GM23338 (cell line): ENCODE measurements around the gene RUNDC3A. TPM values are rescaled to one million over a fixed set of nuclear protein-coding genes. Genes with fewer than 3 reads are reported as not detected.

Experiments used
- ATAC-seq: fragments of 200-7000 bp; cut with Tn5 transposase; 3 replicates; pipeline ENCODE4 v1.9.1; 2020
- DNase-seq: peaks from one replicate; pipeline ENCODE4 v3.0.0-alpha.2; 2015; ENCODE audit warnings: low spot score
- H2AFZ ChIP-seq: fragments of 200-600 bp; sonication (generic); 2 replicates; pipeline ENCODE4 v1.8.0; 2016; ENCODE audit warnings: antibody characterized with exemption, mild to moderate bottlenecking, moderate library complexity
- H3F3A ChIP-seq: fragments of 200-600 bp; sonication (generic); replicated peaks from 2 replicates; pipeline ENCODE4 v1.8.0; 2017; ENCODE audit warnings: antibody characterized with exemption, mixed run types, low read depth
- H3K27ac ChIP-seq: fragments of 200-600 bp; sonication (generic); 2 replicates; pipeline ENCODE4 v1.6.1; 2016; ENCODE audit warnings: low read depth
- H3K27me3 ChIP-seq: fragments of 200-600 bp; sonication (generic); 2 replicates; pipeline ENCODE4 v1.8.0; 2016; ENCODE audit warnings: mild to moderate bottlenecking, mixed run types, moderate library complexity; ENCODE audit not compliant: insufficient read depth
- H3K36me3 ChIP-seq: fragments of 200-600 bp; sonication (generic); 2 replicates; pipeline ENCODE4 v1.8.0; 2016; ENCODE audit warnings: mild to moderate bottlenecking; ENCODE audit not compliant: insufficient read depth
- H3K4me1 ChIP-seq: fragments of 200-600 bp; sonication (generic); 2 replicates; pipeline ENCODE4 v1.8.0; 2016; ENCODE audit warnings: mild to moderate bottlenecking, moderate library complexity; ENCODE audit not compliant: insufficient read depth
- H3K4me2 ChIP-seq: fragments of 200-600 bp; sonication (generic); 2 replicates; pipeline ENCODE4 v1.7.1; 2017; ENCODE audit warnings: mixed run types
- H3K4me3 ChIP-seq: fragments of 200-600 bp; sonication (generic); 2 replicates; pipeline ENCODE4 v1.6.1; 2016; ENCODE audit warnings: mixed run types
- H3K79me2 ChIP-seq: fragments of 200-600 bp; sonication (generic); replicated peaks from 2 replicates; pipeline ENCODE4 v1.8.0; 2017; ENCODE audit warnings: mild to moderate bottlenecking; ENCODE audit not compliant: insufficient read depth
- H3K9me2 ChIP-seq: fragments of 200-600 bp; sonication (generic); 2 replicates; pipeline ENCODE4 v1.8.0; 2017; ENCODE audit not compliant: insufficient read depth
- H4K20me1 ChIP-seq: fragments of 200-600 bp; sonication (generic); replicated peaks from 2 replicates; pipeline ENCODE4 v1.8.0; 2017; ENCODE audit warnings: mild to moderate bottlenecking; ENCODE audit not compliant: insufficient read depth
- H3K27ac Mint-ChIP-seq: 2 replicates; pipeline ENCODE4 v1.8.0; 2020; ENCODE audit warnings: inconsistent platforms, mild to moderate bottlenecking, moderate library complexity, mixed read lengths
- H3K27me3 Mint-ChIP-seq: 3 replicates; pipeline ENCODE4 v1.8.0; 2022; ENCODE audit warnings: low read depth, mild to moderate bottlenecking, moderate library complexity, mixed read lengths, inconsistent platforms; ENCODE audit not compliant: insufficient read depth, poor library complexity
- H3K36me3 Mint-ChIP-seq: 3 replicates; pipeline ENCODE4 v1.8.0; 2021; ENCODE audit warnings: low read depth, mild to moderate bottlenecking, inconsistent platforms, moderate library complexity, mixed read lengths
- H3K4me1 Mint-ChIP-seq: 3 replicates; pipeline ENCODE4 v1.8.0; 2020; ENCODE audit warnings: mild to moderate bottlenecking, inconsistent platforms, mixed read lengths
- H3K4me3 Mint-ChIP-seq: 3 replicates; pipeline ENCODE4 v1.8.0; 2021; ENCODE audit warnings: moderate library complexity, mild to moderate bottlenecking, inconsistent platforms, mixed read lengths
- H3K9me3 Mint-ChIP-seq: 3 replicates; pipeline ENCODE4 v1.8.0; 2020; ENCODE audit warnings: moderate library complexity, mild to moderate bottlenecking, inconsistent platforms, mixed read lengths
- EZH2phosphoT487 ChIP-seq: fragments of 200-600 bp; sonication (generic); IDR thresholded peaks from one replicate; pipeline ENCODE4 v1.8.1; 2018; ENCODE audit warnings: antibody characterized with exemption; ENCODE audit not compliant: unreplicated experiment
- JUNB ChIP-seq: IDR thresholded peaks from one replicate; pipeline ENCODE4 v1.6.1; 2016; ENCODE audit warnings: antibody characterized with exemption; ENCODE audit not compliant: unreplicated experiment
- NANOG ChIP-seq: IDR thresholded peaks from 2 replicates; pipeline ENCODE4 v1.6.1; 2016; ENCODE audit warnings: antibody characterized with exemption, borderline replicate concordance
- POLR2AphosphoS5 ChIP-seq: IDR thresholded peaks from 2 replicates; pipeline ENCODE4 v1.6.1; 2016; ENCODE audit warnings: antibody characterized with exemption, low read depth
- ZNF114 ChIP-seq: fragments of 250-450 bp; sonication (Bioruptor Pico); IDR thresholded peaks from 2 replicates; pipeline ENCODE4 v1.5.0; 2020; ENCODE audit warnings: mild to moderate bottlenecking, moderate library complexity
- ZNF331 ChIP-seq: fragments of 250-450 bp; sonication (Bioruptor Pico); IDR thresholded peaks from 2 replicates; pipeline ENCODE4 v1.5.0; 2020; ENCODE audit warnings: low read depth, mild to moderate bottlenecking, moderate library complexity
- polyA plus RNA-seq: library from polyadenylated mRNA; unstranded; fragments of >200 nt; fragmentation: Nextera tagmentation; extraction: Ambion mirVana; gene quantifications from 2 replicates; pipeline ENCODE4 v1.2.1, GENCODE V29; 2016
- total RNA-seq: library from RNA; depleted of rRNA; stranded (reverse); fragments of >200 nt; shearing (Covaris generic); gene quantifications from 2 replicates; pipeline ENCODE4 v1.2.3, GENCODE V29; 2014
- TF ChIP-seq, protein P1 (sequence below): IDR thresholded peaks from 2 replicates; pipeline ENCODE4 v1.6.1; 2016; ENCODE audit warnings: antibody characterized with exemption
- TF ChIP-seq, protein P2 (sequence below), 2 experiments: fragments of 200-600 bp in 1 of 2; sonication (generic) in 1 of 2; conservative IDR thresholded peaks; 2 replicates each; pipeline versions ENCODE4 v1.5.1 to v1.6.1; 2016 to 2017; ENCODE audit warnings: antibody characterized with exemption in 2 of 2, low read depth in 2 of 2, mild to moderate bottlenecking in 2 of 2, moderate library complexity in 1 of 2
- TF ChIP-seq, protein P3 (sequence below): IDR thresholded peaks from one replicate; pipeline ENCODE4 v1.6.1; 2018; ENCODE audit warnings: antibody characterized with exemption; ENCODE audit not compliant: unreplicated experiment

Gene RUNDC3A
- total and polyA plus RNA-seq, 2 experiments from 2014 or later = 3.7 to 5.5 TPM

DNA sequence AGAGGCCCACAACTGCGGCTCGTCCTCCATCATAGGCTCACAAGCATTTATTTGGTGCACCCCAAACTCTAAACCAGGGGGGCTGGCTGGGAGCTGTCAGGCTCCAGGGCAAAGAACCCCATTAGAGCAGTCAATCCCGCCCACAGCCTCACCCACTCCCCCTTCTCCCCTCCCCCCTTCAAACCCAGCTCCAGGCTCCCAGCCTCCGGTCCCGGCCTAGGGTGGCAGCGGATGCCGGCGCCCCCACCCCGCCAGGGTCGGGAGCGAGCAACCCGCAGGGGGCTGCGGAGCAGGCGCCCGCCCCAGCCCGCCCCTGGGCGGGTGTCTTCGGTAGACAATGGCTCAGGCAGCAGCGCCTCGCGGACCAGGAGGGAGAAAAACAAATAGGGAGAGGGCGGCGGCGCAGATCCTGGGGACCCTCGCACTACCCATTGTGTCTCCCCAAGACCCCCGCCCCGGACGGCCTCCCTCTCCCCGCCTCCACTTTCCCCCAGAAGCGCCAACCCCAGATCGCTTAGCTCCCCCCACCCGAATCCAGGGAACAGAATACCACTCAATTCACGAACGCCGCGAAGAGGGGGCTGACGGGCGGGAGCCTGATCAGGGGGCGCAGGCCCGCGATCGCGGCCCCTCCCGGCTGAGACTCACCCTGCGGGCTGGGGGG, 54.7 kb downstream of the RUNDC3A start:
- H3K79me2 ChIP-seq = no peaks in the 10 kb centered on the region
- peak overlapping the region; percentile 87 for H3K4me2 ChIP-seq
- TF ChIP-seq, protein P1, sequence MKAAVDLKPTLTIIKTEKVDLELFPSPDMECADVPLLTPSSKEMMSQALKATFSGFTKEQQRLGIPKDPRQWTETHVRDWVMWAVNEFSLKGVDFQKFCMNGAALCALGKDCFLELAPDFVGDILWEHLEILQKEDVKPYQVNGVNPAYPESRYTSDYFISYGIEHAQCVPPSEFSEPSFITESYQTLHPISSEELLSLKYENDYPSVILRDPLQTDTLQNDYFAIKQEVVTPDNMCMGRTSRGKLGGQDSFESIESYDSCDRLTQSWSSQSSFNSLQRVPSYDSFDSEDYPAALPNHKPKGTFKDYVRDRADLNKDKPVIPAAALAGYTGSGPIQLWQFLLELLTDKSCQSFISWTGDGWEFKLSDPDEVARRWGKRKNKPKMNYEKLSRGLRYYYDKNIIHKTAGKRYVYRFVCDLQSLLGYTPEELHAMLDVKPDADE = no peak
- TF ChIP-seq JUNB (no peak), ZNF331 (CRISPR knock-in tag) (no peak)
- H3F3A ChIP-seq = 0 out of 2 replicates have a peak, but pooled peaks cover 10% of the 10 kb centered on the region
- H3K27ac ChIP-seq = no peak overlapping the region
- no peak overlapping the region for H3K27ac Mint-ChIP-seq
- ATAC-seq = peak; percentile 37
- H3K27me3 ChIP-seq = peaks cover 17% of the 10 kb centered on the region; the same call in 1 of the 2 replicates
- H2AFZ ChIP-seq = peak overlapping the region; percentile 80
- H3K4me3 ChIP-seq = peak overlapping the region; percentile 88
- peaks cover 21% of the 10 kb centered on the region for H3K27me3 Mint-ChIP-seq
- no peaks in the 10 kb centered on the region for H3K9me3 Mint-ChIP-seq
- no peaks in the 10 kb centered on the region for H3K9me2 ChIP-seq
- H4K20me1 ChIP-seq = peaks cover 19% of the 10 kb centered on the region
- peaks cover 33% of the 10 kb centered on the region for H3K4me1 Mint-ChIP-seq
- H3K4me3 Mint-ChIP-seq = peak overlapping the region; percentile 82
- peak; percentile 53 for DNase-seq
- no peaks in the 10 kb centered on the region for H3K36me3 ChIP-seq
- peaks cover 4% of the 10 kb centered on the region; the same call in 1 of the 3 replicates for H3K36me3 Mint-ChIP-seq
- peaks cover 26% of the 10 kb centered on the region for H3K4me1 ChIP-seq

DNA sequence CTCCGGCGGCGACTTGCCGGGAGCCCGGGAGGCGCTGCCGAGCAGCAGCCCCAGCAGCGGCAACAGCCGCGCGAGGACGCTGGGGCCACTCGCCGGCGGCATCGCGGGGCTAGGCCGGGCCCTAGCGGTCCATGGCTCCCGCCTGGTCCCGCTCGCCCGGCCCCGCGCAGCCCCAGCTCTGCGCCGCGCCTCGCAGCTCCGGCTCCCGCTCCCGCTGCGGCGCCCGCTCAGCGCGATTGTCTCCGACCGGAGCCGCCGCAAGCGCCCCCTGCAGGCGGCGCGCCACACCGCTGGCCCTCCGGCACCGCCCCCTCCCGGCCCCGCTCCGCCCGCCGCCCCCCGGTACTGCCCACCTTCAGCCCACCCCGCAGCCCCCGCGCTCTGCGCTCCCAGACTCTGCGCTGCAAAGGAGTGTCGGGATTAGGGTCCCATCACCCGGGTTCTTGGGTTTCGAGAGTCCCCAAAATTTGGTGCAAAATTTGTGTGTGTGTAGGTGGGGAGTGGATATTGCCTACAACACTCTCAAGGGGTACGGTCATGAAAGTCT, 55.3 kb downstream of the RUNDC3A start, which contains the start of gene FAM171A2:
TSS of gene FAM171A2 (minus strand) at position 241 of the 547 bp plus-strand sequence. CDS start at position 102, 139 bp downstream.
- Histone ChIP-seq H2AFZ (peak within 1 kb of the TSS; percentile 95), H3K79me2 (no peaks in the 10 kb centered on the region), H3K27ac (no peak within 1 kb of the TSS), H4K20me1 (peaks cover 19% of the 10 kb centered on the region), H3K4me3 (peak within 1 kb of the TSS; percentile 88), H3K36me3 (no peaks in the 10 kb centered on the region), H3K9me2 (no peaks in the 10 kb centered on the region), H3K4me1 (peaks cover 26% of the 10 kb centered on the region), H3F3A (0 out of 2 replicates have a peak, but pooled peaks cover 10% of the 10 kb centered on the region), H3K4me2 (peak within 1 kb of the TSS; percentile 88), H3K27me3 (peaks cover 17% of the 10 kb centered on the region; the same call in 1 of the 2 replicates)
- peaks cover 4% of the 10 kb centered on the region; the same call in 1 of the 3 replicates for H3K36me3 Mint-ChIP-seq
- no peaks in the 10 kb centered on the region for H3K9me3 Mint-ChIP-seq
- peak; percentile 80 for ATAC-seq
- H3K4me3 Mint-ChIP-seq = peak within 1 kb of the TSS; percentile 83
- peaks cover 33% of the 10 kb centered on the region for H3K4me1 Mint-ChIP-seq
- peak; percentile 85 for DNase-seq
- peaks cover 25% of the 10 kb centered on the region for H3K27me3 Mint-ChIP-seq
- H3K27ac Mint-ChIP-seq = no peak within 1 kb of the TSS
- TF ChIP-seq, protein P2, sequence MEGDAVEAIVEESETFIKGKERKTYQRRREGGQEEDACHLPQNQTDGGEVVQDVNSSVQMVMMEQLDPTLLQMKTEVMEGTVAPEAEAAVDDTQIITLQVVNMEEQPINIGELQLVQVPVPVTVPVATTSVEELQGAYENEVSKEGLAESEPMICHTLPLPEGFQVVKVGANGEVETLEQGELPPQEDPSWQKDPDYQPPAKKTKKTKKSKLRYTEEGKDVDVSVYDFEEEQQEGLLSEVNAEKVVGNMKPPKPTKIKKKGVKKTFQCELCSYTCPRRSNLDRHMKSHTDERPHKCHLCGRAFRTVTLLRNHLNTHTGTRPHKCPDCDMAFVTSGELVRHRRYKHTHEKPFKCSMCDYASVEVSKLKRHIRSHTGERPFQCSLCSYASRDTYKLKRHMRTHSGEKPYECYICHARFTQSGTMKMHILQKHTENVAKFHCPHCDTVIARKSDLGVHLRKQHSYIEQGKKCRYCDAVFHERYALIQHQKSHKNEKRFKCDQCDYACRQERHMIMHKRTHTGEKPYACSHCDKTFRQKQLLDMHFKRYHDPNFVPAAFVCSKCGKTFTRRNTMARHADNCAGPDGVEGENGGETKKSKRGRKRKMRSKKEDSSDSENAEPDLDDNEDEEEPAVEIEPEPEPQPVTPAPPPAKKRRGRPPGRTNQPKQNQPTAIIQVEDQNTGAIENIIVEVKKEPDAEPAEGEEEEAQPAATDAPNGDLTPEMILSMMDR (conservative IDR thresholded peaks at IDR 0.05; ENCODE audit: low read depth in 2 of 2) = peak in 1 of 2 experiments; percentile 65; a peak in 2 of 4 replicates
- no peak for TF ChIP-seq EZH2phosphoT487
- TF ChIP-seq, protein P3, sequence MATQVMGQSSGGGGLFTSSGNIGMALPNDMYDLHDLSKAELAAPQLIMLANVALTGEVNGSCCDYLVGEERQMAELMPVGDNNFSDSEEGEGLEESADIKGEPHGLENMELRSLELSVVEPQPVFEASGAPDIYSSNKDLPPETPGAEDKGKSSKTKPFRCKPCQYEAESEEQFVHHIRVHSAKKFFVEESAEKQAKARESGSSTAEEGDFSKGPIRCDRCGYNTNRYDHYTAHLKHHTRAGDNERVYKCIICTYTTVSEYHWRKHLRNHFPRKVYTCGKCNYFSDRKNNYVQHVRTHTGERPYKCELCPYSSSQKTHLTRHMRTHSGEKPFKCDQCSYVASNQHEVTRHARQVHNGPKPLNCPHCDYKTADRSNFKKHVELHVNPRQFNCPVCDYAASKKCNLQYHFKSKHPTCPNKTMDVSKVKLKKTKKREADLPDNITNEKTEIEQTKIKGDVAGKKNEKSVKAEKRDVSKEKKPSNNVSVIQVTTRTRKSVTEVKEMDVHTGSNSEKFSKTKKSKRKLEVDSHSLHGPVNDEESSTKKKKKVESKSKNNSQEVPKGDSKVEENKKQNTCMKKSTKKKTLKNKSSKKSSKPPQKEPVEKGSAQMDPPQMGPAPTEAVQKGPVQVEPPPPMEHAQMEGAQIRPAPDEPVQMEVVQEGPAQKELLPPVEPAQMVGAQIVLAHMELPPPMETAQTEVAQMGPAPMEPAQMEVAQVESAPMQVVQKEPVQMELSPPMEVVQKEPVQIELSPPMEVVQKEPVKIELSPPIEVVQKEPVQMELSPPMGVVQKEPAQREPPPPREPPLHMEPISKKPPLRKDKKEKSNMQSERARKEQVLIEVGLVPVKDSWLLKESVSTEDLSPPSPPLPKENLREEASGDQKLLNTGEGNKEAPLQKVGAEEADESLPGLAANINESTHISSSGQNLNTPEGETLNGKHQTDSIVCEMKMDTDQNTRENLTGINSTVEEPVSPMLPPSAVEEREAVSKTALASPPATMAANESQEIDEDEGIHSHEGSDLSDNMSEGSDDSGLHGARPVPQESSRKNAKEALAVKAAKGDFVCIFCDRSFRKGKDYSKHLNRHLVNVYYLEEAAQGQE = no peak
- no peak for TF ChIP-seq NANOG
- peak; percentile 67 for TF ChIP-seq POLR2AphosphoS5
- no peak for TF ChIP-seq ZNF114 (CRISPR knock-in tag)
